HL-60 (cell line): ENCODE results near the gene WDR27.

Experiments
- CTCF ChIP-seq: IDR thresholded peaks from one replicate; pipeline ENCODE4 v1.5.1; 2011; ENCODE audit warnings: low read length, control low read depth, inconsistent platforms; ENCODE audit not compliant: insufficient read depth
- GABPA ChIP-seq: IDR thresholded peaks from 2 replicates; pipeline ENCODE4 v1.6.1; 2012; ENCODE audit warnings: low read depth
- POLR2AphosphoS5 ChIP-seq: IDR thresholded peaks from 2 replicates; pipeline ENCODE4 v1.6.1; 2012; ENCODE audit warnings: low read depth
- REST ChIP-seq: IDR thresholded peaks from 2 replicates; pipeline ENCODE4 v1.6.1; 2012; ENCODE audit warnings: low read depth; ENCODE audit not compliant: insufficient replicate concordance
- SPI1 ChIP-seq: IDR thresholded peaks from 2 replicates; pipeline ENCODE4 v1.6.1; 2012; ENCODE audit warnings: low read depth, mild to moderate bottlenecking, borderline replicate concordance

- TF ChIP-seq GABPA = no peak
- TF ChIP-seq CTCF = no peak
- TF ChIP-seq POLR2AphosphoS5 = no peak
- no peak for TF ChIP-seq REST
- TF ChIP-seq SPI1 = no peak
Observed at GRCh38 chr6:169500688-169501087, 201.1 kb downstream of the WDR27 start.
